Activated CD4-positive, alpha-beta T cell treated with anti-CD3 and anti-CD28 coated beads, Interleukin-2, amount 50 U/mL, for 24 hours (primary cell): ENCODE results near the gene DNAJC7.
"Not testable (repeated sequence)": the region's sequence is repeated elsewhere in the genome, so short reads cannot be mapped to it uniquely, and the experiment has no call there.

Experiments
- DNase-seq, 2 donors: peaks; one replicate each; pipeline ENCODE4 v3.0.0-alpha.2; 2020; ENCODE audit warnings: low read depth in 1 of 2, low spot score in 1 of 2

The DNAJC7 gene

GRCh38 chr17:42042598-42043319 lies 25.5 kb upstream of the DNAJC7 start:
- DNase-seq: no peak

- no peak for DNase-seq
Observed at GRCh38 chr17:42041619-42042018, 24.4 kb upstream of the DNAJC7 start.

GRCh38 chr17:42040818-42041217 lies 23.6 kb upstream of the DNAJC7 start:
- no peak for DNase-seq

- no peak for DNase-seq
Observed at GRCh38 chr17:42039794-42040763, 22.8 kb upstream of the DNAJC7 start.

GRCh38 chr17:42038221-42038973 lies 21.2 kb upstream of the DNAJC7 start:
- no peak for DNase-seq

GRCh38 chr17:42034059-42034458 lies 16.8 kb upstream of the DNAJC7 start:
- DNase-seq: no peak

GRCh38 chr17:42031584-42031983 lies 14.3 kb upstream of the DNAJC7 start:
- DNase-seq: no peak

- no peak for DNase-seq
Observed at GRCh38 chr17:42028791-42029127, 11.5 kb upstream of the DNAJC7 start.

- no peak for DNase-seq
Observed at GRCh38 chr17:42027961-42028790, 10.9 kb upstream of the DNAJC7 start.

- no peak for DNase-seq
Observed at GRCh38 chr17:42027590-42027889, 10.3 kb upstream of the DNAJC7 start.

- DNase-seq: no peak
Observed at GRCh38 chr17:42026857-42027589, 9.8 kb upstream of the DNAJC7 start.

GRCh38 chr17:42025936-42026335 lies 8.7 kb upstream of the DNAJC7 start:
- DNase-seq: no peak

GRCh38 chr17:42025191-42025579 lies 7.9 kb upstream of the DNAJC7 start:
- DNase-seq: no peak

GRCh38 chr17:42023524-42024349 lies 6.5 kb upstream of the DNAJC7 start:
- DNase-seq: no peak

GRCh38 chr17:42020845-42021244 lies 3.6 kb upstream of the DNAJC7 start:
- DNase-seq: not testable (repeated sequence)

GRCh38 chr17:42019509-42020404 lies 2.5 kb upstream of the DNAJC7 start, which contains the start of gene NKIRAS2:
TSS of gene NKIRAS2 (plus strand) at chr17:42020090. CDS start at chr17:42021578, 1,488 bp downstream.
- peak; percentile 87 to 91 for DNase-seq

GRCh38 chr17:42018988-42019387 lies 1.7 kb upstream of the DNAJC7 start:
- no peak for DNase-seq

GRCh38 chr17:42018339-42018738 lies 1.1 kb upstream of the DNAJC7 start:
- no peak for DNase-seq
